NCI-H460 (cell line): Measurements from ENCODE around the gene AGAP9. TPM values are rescaled to one million over a fixed set of nuclear protein-coding genes. Genes with fewer than 3 reads are reported as not detected.
"Not testable (repeated sequence)": the region's sequence is repeated elsewhere in the genome, so short reads cannot be mapped to it uniquely, and the experiment has no call there.

Experiments
- DNase-seq: peaks from one replicate; pipeline ENCODE4 v3.0.0-alpha.2; 2016; ENCODE audit warnings: low read depth; ENCODE audit errors: extremely low read depth
- total RNA-seq: library from RNA; depleted of rRNA; stranded (reverse); fragments of >200 nt; shearing (Covaris generic); gene quantifications from 2 replicates; pipeline ENCODE4 v1.2.3, GENCODE V29; 2014

The AGAP9 gene
- total RNA-seq, 1 experiment from 2014 or later: 6.1 TPM

DNA sequence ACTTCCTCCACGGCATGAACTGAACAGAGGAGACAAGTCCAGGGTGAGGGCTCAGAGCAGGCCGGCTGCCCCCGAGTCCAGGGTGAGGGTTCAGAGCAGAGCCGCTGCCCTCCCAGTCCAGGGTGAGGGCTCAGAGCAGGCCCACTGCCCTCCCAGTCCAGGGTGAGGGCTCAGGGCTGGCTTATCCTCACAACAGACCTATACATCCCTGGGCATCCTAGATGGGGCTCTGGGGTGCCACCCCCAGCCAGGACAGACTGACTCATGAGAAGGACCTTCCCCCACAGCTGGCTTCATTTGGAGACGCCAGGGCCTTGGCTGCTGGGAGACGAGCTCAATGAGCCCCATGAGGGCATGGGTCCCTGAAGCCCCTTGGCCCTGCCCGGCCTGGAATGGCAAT, 33.8 kb downstream of the AGAP9 start:
- not testable (repeated sequence) for DNase-seq

- not testable (repeated sequence) for DNase-seq
Measured at GRCh38 chr10:47485943-47486342, 37.5 kb downstream of the AGAP9 start.

DNA sequence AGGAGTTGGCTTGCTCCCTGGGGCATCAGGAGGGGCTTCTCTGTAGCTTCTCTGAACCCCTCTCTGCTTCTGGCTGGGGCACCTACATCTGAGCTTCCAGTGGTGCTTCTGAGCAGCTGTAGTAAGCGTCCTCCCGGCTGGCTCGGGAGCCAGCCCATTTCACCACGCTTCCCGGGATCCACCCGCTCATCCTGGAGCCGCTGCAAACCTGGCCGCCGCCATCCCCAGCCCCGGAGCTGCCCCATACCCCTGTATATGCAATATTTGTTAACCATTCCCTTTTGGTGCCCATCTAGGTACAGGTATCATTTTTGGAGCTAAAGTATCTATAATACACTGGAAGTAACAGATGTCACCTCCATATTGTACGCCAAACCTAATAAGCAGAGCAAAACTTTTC, 38.7 kb downstream of the AGAP9 start:
- not testable (repeated sequence) for DNase-seq

DNA sequence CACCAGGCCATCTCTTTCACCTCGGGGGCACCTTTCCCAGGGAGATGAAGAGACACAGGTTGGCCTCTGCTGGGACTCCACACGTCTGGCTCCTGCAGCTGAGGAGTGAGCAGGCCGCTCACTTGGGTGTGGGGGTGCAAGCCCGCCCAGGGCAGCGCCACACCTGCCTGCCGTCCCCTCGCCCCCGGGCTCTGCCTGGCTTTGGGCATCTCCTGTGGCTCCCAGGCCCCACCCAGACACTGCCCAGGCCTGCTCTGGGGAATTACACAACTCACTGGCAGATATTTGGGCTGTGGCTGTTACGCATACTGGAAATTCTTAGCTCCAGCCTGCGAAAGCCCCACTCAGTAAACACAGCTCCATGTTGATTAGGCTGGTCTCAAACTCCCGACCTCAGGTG, 39.5 kb downstream of the AGAP9 start, which contains the start of gene ANXA8:
Gene ANXA8, minus strand, starts transcription at position 193 of the 400 bp plus-strand sequence. Its CDS starts 182 bp downstream, at position 11.
- not testable (repeated sequence) for DNase-seq

DNA sequence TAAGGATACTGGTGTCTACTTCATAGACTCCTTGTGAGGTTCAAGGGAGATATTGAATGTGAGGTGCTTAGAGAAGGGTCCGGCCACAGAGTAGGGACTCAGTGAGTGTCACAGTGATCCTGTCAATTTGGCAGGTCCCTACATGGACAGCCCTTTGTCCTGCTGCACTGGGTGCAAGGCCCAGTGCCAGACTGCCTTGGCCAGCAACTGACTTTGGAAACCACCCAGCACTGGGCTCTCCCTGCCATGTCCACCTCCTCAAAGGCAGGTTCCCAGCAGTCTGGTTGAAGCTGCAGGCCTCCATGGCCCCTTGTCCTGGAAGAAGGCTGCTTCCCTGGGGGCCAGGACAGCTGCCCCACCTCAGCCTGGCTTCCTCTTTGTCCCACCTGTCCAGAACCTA, 41.1 kb downstream of the AGAP9 start:
- not testable (repeated sequence) for DNase-seq

- DNase-seq: not testable (repeated sequence)
Measured at GRCh38 chr10:47481768-47482181, 41.7 kb downstream of the AGAP9 start.

- DNase-seq: not testable (repeated sequence)
Measured at GRCh38 chr10:47481182-47481766, 42.2 kb downstream of the AGAP9 start.

- not testable (repeated sequence) for DNase-seq
Measured at GRCh38 chr10:47480133-47480532, 43.3 kb downstream of the AGAP9 start.

- not testable (repeated sequence) for DNase-seq
Measured at GRCh38 chr10:47478114-47478513, 45.3 kb downstream of the AGAP9 start.

DNA sequence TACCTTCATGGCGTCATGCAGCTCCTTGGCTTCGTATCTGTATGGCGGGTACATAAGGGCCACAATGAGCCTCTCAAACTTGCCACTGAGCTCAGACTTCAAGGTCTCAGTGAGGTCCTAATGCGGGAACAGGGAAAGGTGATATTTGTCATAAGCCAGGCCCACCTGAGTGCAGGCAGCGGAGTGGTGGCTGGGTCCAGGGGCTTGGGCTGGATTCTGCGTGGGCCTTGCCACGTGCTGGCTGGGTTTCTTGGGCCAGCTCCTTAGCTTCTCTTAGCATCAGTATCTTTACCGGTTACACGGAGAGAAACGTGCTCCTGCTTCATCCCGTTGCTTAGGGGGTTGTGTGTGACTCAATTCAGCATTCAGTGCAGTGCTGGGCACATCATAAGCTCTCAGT, 46.4 kb downstream of the AGAP9 start:
- not testable (repeated sequence) for DNase-seq

- not testable (repeated sequence) for DNase-seq
Measured at GRCh38 chr10:47475101-47475500, 48.3 kb downstream of the AGAP9 start.

DNA sequence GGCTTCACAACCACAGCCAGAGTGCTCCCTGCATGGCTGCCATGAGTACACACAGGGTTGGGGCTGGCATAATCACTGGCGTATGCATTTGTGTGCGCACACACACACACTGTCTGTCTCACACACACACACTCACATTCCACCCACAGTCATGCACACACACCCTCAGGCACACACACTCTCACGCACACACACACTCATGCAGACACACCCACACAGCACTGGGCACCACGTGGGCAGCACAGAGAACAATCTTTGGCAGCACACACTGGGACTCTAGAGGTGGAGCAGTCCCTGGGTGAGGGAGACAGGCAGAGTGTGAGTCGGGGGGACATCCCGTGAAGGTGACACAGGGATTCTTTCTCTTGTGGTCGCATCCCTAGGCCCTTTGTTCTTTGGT, 49.9 kb downstream of the AGAP9 start:
- not testable (repeated sequence) for DNase-seq

- DNase-seq: not testable (repeated sequence)
Measured at GRCh38 chr10:47472647-47473046, 50.8 kb downstream of the AGAP9 start.

- DNase-seq: not testable (repeated sequence)
Measured at GRCh38 chr10:47472072-47472471, 51.4 kb downstream of the AGAP9 start.

DNA sequence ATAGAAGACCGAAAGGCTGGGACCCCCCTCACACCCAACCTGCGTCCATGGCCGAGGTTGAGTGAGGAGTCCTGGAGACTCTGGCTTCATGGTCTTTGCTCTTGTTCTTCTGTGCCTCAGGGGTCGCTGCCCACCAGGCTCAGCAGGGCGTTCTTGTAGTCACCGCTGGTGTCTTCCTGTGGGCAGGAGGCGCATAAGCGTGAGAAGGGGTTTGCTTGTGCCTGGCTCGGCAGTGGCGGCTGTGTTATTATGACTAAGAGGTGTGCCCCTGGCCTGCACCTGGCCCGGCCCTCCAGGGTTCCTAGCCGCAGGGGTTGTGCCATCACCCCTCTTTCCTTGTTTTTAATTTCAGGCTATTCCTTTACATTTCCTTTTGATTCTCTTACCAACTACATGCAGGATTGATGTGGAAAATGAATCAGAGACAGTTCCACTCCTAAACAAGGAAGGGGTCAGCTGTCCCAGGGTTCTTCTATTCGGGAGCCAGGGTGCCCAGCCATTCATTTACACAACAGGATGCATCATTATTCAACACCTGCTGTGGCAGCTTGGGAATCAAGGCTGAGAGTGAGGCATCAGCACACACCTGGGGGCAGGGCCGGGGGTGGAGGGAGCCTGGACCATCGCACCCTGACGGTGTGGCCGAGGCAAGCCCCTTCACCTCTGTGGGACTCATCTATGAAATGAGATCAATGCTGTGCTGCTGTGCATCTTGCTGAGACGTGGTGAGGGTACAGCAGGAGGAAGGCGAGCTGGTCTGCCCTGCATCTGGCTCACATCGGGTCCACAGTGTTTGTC, 54.5 kb downstream of the AGAP9 start:
- not testable (repeated sequence) for DNase-seq

DNA sequence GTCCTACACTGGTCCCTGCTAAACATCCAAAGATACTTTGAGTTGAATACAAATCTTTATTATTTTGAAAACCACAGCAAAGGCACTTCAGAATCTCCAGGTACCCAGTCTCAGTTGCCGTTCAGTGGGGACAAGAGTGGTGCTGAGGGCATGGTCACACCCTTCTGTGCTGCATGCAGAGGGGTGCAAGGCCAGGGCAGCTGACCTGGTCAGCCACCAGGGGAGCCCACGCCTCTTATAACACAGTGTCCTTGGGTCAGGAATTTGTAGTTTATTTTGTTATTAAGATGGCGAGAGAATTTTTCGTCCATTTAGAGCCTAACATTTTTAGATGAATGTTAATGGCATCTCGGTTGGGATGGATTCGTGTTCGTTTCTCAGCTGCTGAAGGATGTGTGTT, 55.5 kb downstream of the AGAP9 start:
- not testable (repeated sequence) for DNase-seq

DNA sequence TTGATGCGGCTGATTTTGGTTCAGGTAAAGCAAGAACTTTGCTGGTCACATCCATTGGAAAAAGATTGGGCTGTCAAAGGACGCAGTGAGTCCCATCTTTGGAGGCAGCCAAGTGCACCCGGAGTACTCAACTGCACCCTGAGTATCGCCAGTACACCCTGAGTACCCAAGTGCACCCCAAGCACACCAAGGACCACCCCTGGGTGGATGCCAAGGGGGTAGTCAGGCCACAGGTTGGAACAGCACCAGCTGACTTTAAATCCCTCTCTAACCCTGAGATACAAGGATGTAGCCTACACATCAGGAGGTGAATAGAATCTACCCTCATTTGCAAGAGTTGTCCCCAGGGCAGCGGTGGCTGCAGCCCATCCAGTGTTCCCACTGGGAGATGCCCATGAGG, 56.0 kb downstream of the AGAP9 start:
- DNase-seq: not testable (repeated sequence)

GRCh38 chr10:47465216-47465917, 58.1 kb downstream of the AGAP9 start:
- DNase-seq: not testable (repeated sequence)

- DNase-seq: not testable (repeated sequence)
Measured at GRCh38 chr10:47462577-47463358, 60.7 kb downstream of the AGAP9 start.

- DNase-seq: peak; percentile 5
Measured at GRCh38 chr10:47461261-47461687, 62.2 kb downstream of the AGAP9 start.
